ENCODE measurements around the gene SPATA31C2.
"Not testable (repeated sequence)": the region's sequence is repeated elsewhere in the genome, so short reads cannot be mapped to it uniquely, and the experiment has no call there.

The SPATA31C2 gene

DNA sequence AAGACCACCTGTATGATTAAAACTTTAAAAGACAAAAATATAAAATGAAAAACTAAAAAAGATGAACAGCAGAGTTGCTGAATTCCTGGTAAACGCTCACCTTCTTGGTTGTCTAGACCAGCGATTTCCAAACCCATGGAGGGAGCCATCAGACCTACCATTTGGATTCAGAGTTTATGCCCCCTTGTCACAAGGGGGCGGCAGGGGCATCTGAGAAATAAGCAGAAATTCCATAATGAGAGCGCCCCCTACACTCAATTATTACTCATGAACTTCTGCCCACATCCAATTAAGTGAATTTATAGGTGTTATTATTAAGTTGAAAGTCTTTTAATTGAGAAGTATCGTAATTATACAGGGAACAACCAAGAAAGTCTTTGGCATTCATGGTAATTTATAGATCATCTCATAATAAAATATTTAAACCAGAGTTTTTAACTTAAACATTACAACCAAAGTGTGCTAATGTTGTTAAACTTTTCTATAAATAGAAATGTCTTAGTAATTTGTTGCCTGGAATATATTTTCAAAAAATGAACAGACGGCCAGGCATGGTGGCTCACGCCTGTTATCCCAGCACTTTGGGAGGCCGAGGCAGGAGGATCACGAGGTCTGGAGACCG is 35.2 kb upstream of the SPATA31C2 start:
- WGBS = 84% methylated on average over 8 of the region's 10 CpGs
- Histone ChIP-seq H3K9me3 (ENCODE audit: insufficient read depth, low read depth, low read length) (0 out of 2 replicates have a peak, but pooled peaks cover 4% of the 10 kb centered on the region), H3K4me1 (ENCODE audit: insufficient read depth, low read length) (0 out of 2 replicates have a peak, but pooled peaks cover 2% of the 10 kb centered on the region), H3K9ac (ENCODE audit: low read depth, low read length) (no peak overlapping the region), H3K27ac (ENCODE audit: low read depth, low read length) (no peak overlapping the region), H3K36me3 (ENCODE audit: insufficient read depth, low read length) (no peaks in the 10 kb centered on the region), H3K4me3 (ENCODE audit: low read length) (no peak overlapping the region), H3K27me3 (ENCODE audit: insufficient read depth, low read length) (no peaks in the 10 kb centered on the region)

GRCh38 chr9:88169700-88170099 is 31.4 kb upstream of the SPATA31C2 start:
- H3K27ac ChIP-seq (ENCODE audit: low read depth, low read length) = no peak overlapping the region
- no peaks in the 10 kb centered on the region for H3K36me3 ChIP-seq (ENCODE audit: insufficient read depth, low read length)

GRCh38 chr9:88168564-88168963 is 30.3 kb upstream of the SPATA31C2 start:
- Histone ChIP-seq H3K4me3 (ENCODE audit: low read length) (no peak overlapping the region), H3K36me3 (ENCODE audit: insufficient read depth, low read length) (no peaks in the 10 kb centered on the region), H3K9me3 (ENCODE audit: insufficient read depth, low read depth, low read length) (0 out of 2 replicates have a peak, but pooled peaks cover 4% of the 10 kb centered on the region), H3K27ac (ENCODE audit: low read depth, low read length) (no peak overlapping the region), H3K9ac (ENCODE audit: low read depth, low read length) (no peak overlapping the region), H3K27me3 (ENCODE audit: insufficient read depth, low read length) (no peaks in the 10 kb centered on the region), H3K4me1 (ENCODE audit: insufficient read depth, low read length) (no peaks in the 10 kb centered on the region)
- WGBS = 100% methylated on average over 1 of the region's 3 CpGs

More at GRCh38 chr9:88169700-88170099, 31.4 kb upstream of the SPATA31C2 start:
- 0 out of 2 replicates have a peak, but pooled peaks cover 4% of the 10 kb centered on the region for H3K9me3 ChIP-seq (ENCODE audit: insufficient read depth, low read depth, low read length)
- no peaks in the 10 kb centered on the region for H3K27me3 ChIP-seq (ENCODE audit: insufficient read depth, low read length)
- H3K9ac ChIP-seq (ENCODE audit: low read depth, low read length) = no peak overlapping the region
- H3K4me3 ChIP-seq (ENCODE audit: low read length) = no peak overlapping the region
- H3K4me1 ChIP-seq (ENCODE audit: insufficient read depth, low read length) = no peaks in the 10 kb centered on the region

DNA sequence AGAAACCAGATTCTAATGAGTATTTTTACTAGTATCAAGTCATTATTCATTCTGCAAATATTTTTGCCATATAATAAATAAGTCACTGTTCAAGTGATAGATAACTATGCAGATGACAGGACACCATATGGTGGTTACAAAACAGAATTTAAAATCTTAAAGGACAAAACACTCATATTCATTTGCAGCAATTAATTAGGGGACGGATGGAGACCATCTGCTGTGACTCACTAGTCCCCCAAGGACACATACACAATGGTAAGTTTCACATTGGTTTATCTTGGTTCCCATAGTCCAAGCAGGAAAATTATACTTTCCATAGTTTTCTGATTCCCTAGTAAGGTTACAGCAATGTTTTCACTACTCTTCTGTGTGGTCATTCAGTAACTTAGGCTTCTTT is 28.4 kb upstream of the SPATA31C2 start:
- Histone ChIP-seq H3K4me1 (ENCODE audit: insufficient read depth, low read length) (no peaks in the 10 kb centered on the region), H3K36me3 (ENCODE audit: insufficient read depth, low read length) (no peaks in the 10 kb centered on the region), H3K27me3 (ENCODE audit: insufficient read depth, low read length) (no peaks in the 10 kb centered on the region), H3K9ac (ENCODE audit: low read depth, low read length) (no peak overlapping the region), H3K4me3 (ENCODE audit: low read length) (no peak overlapping the region), H3K9me3 (ENCODE audit: insufficient read depth, low read depth, low read length) (0 out of 2 replicates have a peak, but pooled peaks cover 4% of the 10 kb centered on the region), H3K27ac (ENCODE audit: low read depth, low read length) (no peak overlapping the region)
- 97% methylated on average over 1 of the region's 1 CpG for WGBS

DNA sequence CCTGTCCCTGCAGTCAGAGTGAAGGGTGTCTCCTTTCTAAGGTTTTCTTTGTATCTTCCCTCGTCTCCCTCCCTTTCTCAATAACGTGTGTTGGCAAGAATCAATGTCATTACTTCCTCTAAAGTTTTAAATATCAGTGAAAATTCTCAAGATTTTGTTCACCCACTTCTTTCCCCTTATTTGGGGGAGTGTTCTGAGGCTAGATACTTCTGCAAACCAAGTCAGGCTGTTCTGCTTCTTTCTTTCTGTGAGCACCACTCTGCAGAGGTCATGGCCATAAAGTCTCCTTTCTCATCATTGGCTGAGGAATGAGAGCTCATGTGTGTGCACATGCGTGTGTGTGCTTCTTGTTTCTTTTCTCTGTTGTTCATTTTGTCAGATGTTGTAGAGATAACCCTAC is 26.6 kb upstream of the SPATA31C2 start:
- no peak overlapping the region for H3K4me3 ChIP-seq (ENCODE audit: low read length)
- no peaks in the 10 kb centered on the region for H3K36me3 ChIP-seq (ENCODE audit: insufficient read depth, low read length)
- WGBS = 100% methylated on average over 2 of the region's 3 CpGs
- no peaks in the 10 kb centered on the region for H3K27me3 ChIP-seq (ENCODE audit: insufficient read depth, low read length)
- H3K4me1 ChIP-seq (ENCODE audit: insufficient read depth, low read length) = peaks cover 10% of the 10 kb centered on the region; the same call in 1 of the 2 replicates
- 0 out of 2 replicates have a peak, but pooled peaks cover 4% of the 10 kb centered on the region for H3K9me3 ChIP-seq (ENCODE audit: insufficient read depth, low read depth, low read length)
- H3K9ac ChIP-seq (ENCODE audit: low read depth, low read length) = no peak overlapping the region
- no peak overlapping the region for H3K27ac ChIP-seq (ENCODE audit: low read depth, low read length)

GRCh38 chr9:88161144-88161543 is 22.9 kb upstream of the SPATA31C2 start:
- H3K27me3 ChIP-seq (ENCODE audit: insufficient read depth, low read length) = no peaks in the 10 kb centered on the region
- H3K27ac ChIP-seq (ENCODE audit: low read depth, low read length) = no peak overlapping the region

DNA sequence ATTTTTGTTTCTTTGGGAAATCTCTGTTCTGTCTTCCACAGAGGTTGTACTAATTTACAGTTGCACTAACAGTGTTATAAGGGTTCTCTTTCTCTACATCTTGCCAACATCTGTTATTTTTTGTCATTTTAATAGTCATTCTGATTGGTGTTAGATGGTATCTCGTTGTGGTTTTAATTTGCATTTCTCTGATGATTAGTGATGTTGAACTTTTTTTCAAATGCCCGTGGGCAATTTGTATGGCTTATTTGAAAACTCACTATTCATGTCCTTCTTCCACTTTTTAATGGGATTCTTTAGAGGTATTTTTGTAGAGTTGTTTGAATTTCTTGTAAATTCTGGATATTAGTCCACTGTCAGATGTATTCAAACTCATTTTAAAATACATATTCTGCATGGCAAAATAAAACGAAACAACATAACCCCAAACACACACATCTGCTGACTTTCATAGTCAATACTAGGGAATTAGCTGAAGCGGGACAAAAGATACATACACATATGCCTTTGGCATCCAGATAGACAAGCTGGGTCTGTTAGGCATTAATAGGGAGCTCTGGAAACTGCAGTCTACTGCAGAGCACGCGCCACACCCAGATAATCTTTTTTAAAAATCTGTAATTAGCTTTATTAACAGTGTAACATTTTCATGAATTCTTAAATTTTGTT is 5.8 kb upstream of the SPATA31C2 start:
- no peaks in the 10 kb centered on the region for H3K36me3 ChIP-seq (ENCODE audit: insufficient read depth, low read length)
- no peak overlapping the region for H3K27ac ChIP-seq (ENCODE audit: low read depth, low read length)
- H3K4me1 ChIP-seq (ENCODE audit: insufficient read depth, low read length) = no peaks in the 10 kb centered on the region
- WGBS = 97% methylated on average over 4 of the region's 6 CpGs
- no peak overlapping the region for H3K9ac ChIP-seq (ENCODE audit: low read depth, low read length)
- H3K27me3 ChIP-seq (ENCODE audit: insufficient read depth, low read length) = no peaks in the 10 kb centered on the region
- H3K4me3 ChIP-seq (ENCODE audit: low read length) = no peak overlapping the region
- H3K9me3 ChIP-seq (ENCODE audit: insufficient read depth, low read depth, low read length) = no peaks in the 10 kb centered on the region

More at GRCh38 chr9:88161144-88161543, 22.9 kb upstream of the SPATA31C2 start:
- H3K9ac ChIP-seq (ENCODE audit: low read depth, low read length) = no peak overlapping the region
- no peaks in the 10 kb centered on the region for H3K9me3 ChIP-seq (ENCODE audit: insufficient read depth, low read depth, low read length)
- WGBS = 37% methylated on average over 6 of the region's 6 CpGs
- peaks cover 10% of the 10 kb centered on the region; the same call in 1 of the 2 replicates for H3K4me1 ChIP-seq (ENCODE audit: insufficient read depth, low read length)
- H3K4me3 ChIP-seq (ENCODE audit: low read length) = no peak overlapping the region
- H3K36me3 ChIP-seq (ENCODE audit: insufficient read depth, low read length) = no peaks in the 10 kb centered on the region

DNA sequence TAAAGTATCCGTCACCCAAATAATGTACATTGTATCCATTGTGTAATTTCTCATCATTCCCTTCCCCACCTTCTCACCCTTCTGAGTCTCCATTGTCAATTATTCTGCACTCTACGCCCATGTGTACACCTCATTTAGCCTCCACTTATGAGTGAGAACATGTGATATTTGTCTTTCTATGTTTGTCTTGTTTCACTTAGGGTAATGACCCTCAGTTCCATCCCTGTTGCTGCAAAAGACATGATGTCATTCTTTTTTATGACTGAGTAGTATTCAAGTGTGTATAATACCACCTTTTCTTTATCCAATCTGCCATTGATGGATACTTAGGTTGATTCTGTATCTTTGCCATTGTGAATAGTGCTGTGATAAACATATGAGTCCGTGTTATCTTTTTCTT is 4.9 kb upstream of the SPATA31C2 start:
- Histone ChIP-seq H3K27ac (ENCODE audit: low read depth, low read length) (no peak overlapping the region), H3K4me3 (ENCODE audit: low read length) (no peak overlapping the region), H3K4me1 (ENCODE audit: insufficient read depth, low read length) (no peaks in the 10 kb centered on the region), H3K27me3 (ENCODE audit: insufficient read depth, low read length) (no peaks in the 10 kb centered on the region), H3K36me3 (ENCODE audit: insufficient read depth, low read length) (no peaks in the 10 kb centered on the region), H3K9me3 (ENCODE audit: insufficient read depth, low read depth, low read length) (no peaks in the 10 kb centered on the region), H3K9ac (ENCODE audit: low read depth, low read length) (no peak overlapping the region)
- WGBS = 100% methylated on average over 2 of the region's 3 CpGs

DNA sequence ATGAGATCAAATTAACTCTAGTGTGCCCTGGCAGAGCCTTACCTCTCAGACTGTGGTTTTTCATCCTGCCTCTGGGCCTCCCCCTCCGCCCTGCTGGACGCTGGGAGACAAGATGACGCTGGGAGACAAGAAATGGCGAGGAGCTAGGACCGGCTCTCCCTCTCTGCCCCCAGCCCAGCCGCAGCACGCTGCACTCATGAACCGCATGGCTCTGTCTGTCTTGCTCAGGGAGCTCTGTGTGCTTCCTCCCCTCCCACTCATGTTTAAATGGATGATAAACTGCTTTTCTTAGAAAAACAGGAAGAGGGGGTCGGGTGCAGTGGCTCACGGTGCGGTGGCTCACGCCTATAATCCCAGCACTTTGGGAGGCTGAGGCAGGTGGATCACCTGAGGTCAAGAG is 4.7 kb downstream of the SPATA31C2 start:
- WGBS = 94% methylated on average over 12 of the region's 12 CpGs
- not testable (repeated sequence) for H3K9me3 ChIP-seq (ENCODE audit: insufficient read depth, low read depth, low read length); H3K27ac ChIP-seq (ENCODE audit: low read depth, low read length); H3K4me1 ChIP-seq (ENCODE audit: insufficient read depth, low read length); H3K36me3 ChIP-seq (ENCODE audit: insufficient read depth, low read length); H3K27me3 ChIP-seq (ENCODE audit: insufficient read depth, low read length); H3K4me3 ChIP-seq (ENCODE audit: low read length); H3K9ac ChIP-seq (ENCODE audit: low read depth, low read length)

GRCh38 chr9:88129556-88129955 is 8.7 kb downstream of the SPATA31C2 start:
- not testable (repeated sequence) for H3K4me1 ChIP-seq (ENCODE audit: insufficient read depth, low read length); H3K9ac ChIP-seq (ENCODE audit: low read depth, low read length); H3K36me3 ChIP-seq (ENCODE audit: insufficient read depth, low read length); H3K27ac ChIP-seq (ENCODE audit: low read depth, low read length); H3K4me3 ChIP-seq (ENCODE audit: low read length); H3K9me3 ChIP-seq (ENCODE audit: insufficient read depth, low read depth, low read length); H3K27me3 ChIP-seq (ENCODE audit: insufficient read depth, low read length)
- WGBS = 91% methylated on average over 9 of the region's 9 CpGs

GRCh38 chr9:88127700-88128300 is 10.5 kb downstream of the SPATA31C2 start:
- H3K27me3 ChIP-seq (ENCODE audit: insufficient read depth, low read length); H3K27ac ChIP-seq (ENCODE audit: low read depth, low read length); H3K9ac ChIP-seq (ENCODE audit: low read depth, low read length); H3K36me3 ChIP-seq (ENCODE audit: insufficient read depth, low read length); H3K9me3 ChIP-seq (ENCODE audit: insufficient read depth, low read depth, low read length); H3K4me3 ChIP-seq (ENCODE audit: low read length); H3K4me1 ChIP-seq (ENCODE audit: insufficient read depth, low read length): not testable (repeated sequence)
- WGBS = 94% methylated on average over 9 of the region's 13 CpGs
